NCI-H460 (cell line): ENCODE results near the gene OR6B2. TPM values are rescaled to one million over a fixed set of nuclear protein-coding genes. Genes with fewer than 3 reads are reported as not detected.
A peak's percentile ranks its signal among the peaks of the same experiment; 100 is the strongest.
"Not testable (repeated sequence)": the region's sequence is repeated elsewhere in the genome, so short reads cannot be mapped to it uniquely, and the experiment has no call there.

Experiments used
- DNase-seq: peaks from one replicate; pipeline ENCODE4 v3.0.0-alpha.2; 2016; ENCODE audit warnings: low read depth; ENCODE audit errors: extremely low read depth
- polyA plus RNA-seq: library from polyadenylated mRNA; depleted of rRNA; stranded (reverse); fragments of >200 nt; gene quantifications from 2 replicates; pipeline ENCODE4 v1.2.3, GENCODE V29; 2014; cell fraction: nucleus; rRNA removed
- total RNA-seq: library from RNA; depleted of rRNA; stranded (reverse); fragments of >200 nt; shearing (Covaris generic); gene quantifications from 2 replicates; pipeline ENCODE4 v1.2.3, GENCODE V29; 2014; rRNA removed

The OR6B2 gene
- total RNA-seq = not detected in 2 replicates
- not detected in 2 replicates for polyA plus RNA-seq

DNA sequence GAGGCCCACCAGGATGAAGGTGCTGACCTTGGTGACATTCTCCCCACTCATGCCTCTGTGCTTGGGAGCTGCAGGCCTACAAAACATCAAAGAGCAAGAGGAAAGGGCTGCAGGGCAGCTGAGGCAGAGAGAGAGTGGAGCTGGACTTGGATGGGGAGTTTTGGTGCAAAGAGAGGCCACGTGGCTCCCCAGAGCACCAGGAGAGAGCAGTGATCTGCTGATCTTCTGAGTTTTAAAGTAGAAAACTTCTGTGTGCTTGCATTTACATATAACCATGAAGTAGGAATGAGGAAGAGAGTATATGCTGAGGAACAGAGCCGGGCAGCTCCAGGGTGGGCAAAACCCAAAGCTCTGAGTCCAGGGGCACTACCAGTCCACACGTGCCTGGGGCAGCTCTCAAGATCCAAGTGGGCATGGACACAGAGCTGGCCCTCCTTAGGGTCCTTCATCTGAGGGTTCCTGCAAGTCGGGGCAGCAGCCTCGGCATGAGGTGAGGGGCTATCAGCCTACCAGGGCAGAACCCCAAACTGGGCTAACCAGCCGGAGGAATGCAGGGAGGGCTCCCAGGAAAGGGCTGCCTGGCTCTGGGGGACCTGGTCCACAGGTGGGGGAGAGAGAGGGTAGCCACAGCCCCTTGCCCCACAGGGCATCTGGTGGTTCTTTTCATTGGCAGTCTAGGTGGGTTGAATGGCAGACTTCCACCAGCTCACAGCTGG is at the start of gene OR6B2:
OR6B2 (minus strand) TSS at position 51 of the 716 bp plus-strand sequence; CDS start at position 51, 0 bp downstream.
- no peak for DNase-seq

DNA sequence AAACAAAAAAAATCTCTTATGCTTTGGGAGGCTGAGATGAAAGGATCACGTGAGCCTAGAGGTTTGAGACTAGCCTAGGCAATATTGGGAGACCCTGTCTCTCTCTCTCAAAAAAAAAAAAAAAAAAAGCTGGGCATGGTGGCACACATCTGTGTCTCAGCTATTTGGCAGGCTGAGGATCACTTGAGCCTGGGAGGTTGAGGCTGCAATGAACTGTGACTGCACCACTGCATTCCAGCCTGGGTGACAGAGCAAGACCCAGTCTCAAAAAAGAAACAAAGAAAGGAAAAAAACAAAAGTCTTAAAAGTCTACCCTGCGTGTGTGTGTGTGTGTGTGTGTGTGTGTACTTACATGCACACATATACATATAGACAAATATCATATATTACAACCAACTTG is 48.4 kb upstream of the OR6B2 start:
- no peak for DNase-seq

DNA sequence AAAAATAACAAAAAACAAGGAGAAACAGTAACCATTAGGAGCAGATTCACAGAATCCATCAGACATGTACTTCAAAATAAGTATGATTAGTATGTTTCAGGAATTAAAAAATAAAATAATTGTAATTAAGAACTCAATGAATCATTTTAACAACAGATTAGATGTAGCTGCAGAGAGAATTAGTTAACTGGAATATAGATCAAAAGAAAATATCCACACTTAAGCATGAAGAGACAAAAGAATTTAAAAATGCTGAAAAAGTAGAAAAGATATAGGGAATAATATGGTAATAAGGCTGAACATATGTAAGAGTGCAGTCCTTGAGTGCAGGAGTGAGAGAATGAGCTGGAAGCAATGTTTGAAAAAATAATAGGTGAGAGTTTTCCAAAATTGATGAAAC is 47.2 kb upstream of the OR6B2 start:
- DNase-seq = no peak

DNA sequence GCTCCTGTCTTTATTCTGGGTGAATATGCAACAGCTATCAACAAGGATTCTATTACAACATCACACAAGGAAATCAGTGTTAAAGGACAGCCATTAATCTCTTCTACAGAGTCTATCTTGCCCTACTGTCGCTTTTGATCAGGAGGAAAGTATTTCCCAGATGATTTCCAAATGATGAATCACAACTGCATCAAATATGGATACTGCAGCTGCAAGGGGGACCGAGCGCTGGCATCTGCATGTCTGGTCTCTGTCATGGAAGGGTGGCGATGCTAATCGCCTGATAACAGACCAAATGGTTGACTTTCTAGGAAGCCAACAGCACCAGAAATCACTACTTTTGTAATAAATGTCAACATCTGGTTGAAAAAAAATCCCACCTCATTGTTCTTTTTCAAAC is 44.3 kb upstream of the OR6B2 start:
- DNase-seq = no peak

DNA sequence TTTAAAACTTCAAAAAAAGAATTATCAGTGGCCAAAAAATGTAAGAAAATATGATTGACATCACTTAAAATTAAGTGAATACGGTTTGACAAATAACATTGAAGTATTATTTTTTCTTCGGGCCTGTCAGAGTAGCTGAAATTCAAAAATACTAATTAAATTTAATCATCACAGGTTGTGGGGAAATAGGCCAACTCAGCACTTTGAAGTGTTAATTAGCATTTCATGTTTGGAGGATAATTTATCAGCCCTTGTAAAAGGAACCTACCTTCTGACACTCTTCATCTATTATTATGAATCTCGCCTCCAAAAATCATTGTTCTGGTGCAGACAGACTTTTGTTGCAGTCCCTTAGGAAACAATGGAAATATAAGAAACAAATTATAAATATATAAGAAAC is 40.7 kb upstream of the OR6B2 start:
- no peak for DNase-seq

DNA sequence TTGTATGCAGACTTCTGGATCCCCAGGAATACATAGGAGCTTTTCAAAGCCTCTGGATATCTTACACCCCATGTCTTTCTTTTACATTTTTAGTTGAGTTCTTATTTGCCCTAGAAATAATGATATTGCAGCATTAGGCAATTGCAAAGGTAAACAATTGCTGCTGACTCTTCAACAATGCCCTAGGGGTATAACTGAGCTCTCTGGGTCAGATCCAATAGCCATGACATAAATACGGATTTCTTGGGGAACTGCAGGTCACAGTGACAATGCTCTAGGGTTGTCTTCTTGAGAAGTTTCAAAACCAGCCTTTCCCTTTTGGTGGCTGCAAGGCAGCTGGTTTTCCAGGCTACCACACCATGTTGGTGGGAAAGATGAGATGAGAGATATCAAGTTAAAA is 39.6 kb upstream of the OR6B2 start:
- DNase-seq = peak; percentile 9

DNA sequence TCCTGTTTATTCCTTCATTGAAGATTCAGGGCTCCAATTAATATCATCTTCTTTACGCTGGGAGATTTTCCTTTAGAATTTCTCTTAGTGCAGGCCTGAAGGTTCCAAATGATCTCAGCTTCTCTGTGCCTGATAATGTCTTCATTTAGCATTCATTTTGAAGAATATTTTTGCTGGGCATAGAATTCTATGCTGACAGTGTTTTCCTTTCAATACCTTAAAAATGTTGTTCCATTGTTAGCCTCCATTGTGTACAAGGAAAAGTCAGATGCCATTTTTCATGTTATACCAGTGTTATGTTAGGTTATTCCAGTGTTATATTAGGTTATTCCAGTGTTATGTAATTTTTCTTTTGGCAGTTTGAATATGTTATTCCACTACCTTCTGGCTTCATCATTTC is 38.0 kb upstream of the OR6B2 start:
- no peak for DNase-seq

DNA sequence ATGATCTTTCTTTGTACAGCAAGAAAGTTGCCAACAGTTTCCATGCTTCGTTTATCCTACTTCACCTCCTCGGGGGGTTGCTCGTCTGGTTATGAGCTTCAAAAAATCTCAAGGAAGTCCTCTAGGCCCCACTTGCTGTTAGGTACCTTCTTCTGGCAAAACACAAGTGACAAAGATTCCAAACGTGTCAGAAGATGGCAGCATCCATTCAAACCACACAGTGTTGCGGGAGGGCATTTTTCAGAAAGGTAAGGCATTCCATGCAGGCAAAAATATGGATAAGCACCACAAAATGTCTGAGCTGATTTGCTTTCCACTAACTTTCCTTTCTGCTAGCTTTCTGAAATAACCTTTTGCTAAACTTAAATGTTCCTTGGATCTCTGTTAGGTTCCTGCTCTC is 36.3 kb upstream of the OR6B2 start:
- DNase-seq = no peak

DNA sequence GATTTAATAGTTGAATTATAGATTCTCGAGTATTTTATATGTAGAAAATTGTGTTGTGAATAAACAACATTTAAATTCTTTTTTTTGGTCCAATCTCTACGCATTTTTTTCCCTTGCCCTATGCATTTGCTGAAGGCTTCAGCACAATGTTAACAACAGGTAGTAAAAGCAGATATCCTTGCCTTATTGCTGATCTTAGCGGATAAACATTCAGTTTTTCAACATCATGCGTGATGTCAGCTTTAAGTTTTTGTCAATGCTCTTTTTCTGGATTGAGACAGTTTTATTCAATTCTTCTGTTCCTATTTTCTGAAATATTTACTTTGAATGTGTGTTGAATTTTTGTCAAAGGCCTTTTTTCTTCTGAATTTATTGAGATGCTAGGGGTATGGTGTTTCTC is 34.7 kb upstream of the OR6B2 start:
- DNase-seq = no peak

DNA sequence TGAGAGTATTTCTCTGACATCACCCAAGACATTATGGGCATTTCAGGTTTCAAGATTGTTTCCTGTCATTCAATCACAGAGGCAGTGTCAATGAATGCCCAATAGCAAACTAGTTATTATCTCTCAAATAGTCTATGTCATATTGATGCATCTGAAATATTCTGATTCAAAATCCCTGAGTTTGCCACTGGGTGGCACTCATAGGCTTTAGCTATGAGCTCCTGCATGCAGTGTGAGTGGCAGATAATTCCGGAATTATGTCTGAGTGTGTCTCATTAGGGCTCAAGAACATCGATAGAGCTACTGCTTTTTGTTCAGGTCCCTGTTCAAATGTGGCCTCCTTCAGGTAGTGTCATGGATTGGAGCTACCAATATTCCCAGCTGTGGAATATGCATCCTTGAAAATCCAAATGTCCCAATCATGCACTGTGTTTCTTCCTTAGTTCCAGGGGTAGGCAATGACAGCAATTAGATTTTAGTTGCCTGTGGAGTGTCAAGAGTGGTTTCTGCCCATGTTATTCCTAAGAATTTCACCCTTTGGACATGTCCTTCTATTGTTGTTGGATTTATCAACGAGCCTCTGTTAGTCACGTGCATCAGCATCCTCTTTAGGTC is 30.9 kb upstream of the OR6B2 start:
- DNase-seq = peak; percentile 57

DNA sequence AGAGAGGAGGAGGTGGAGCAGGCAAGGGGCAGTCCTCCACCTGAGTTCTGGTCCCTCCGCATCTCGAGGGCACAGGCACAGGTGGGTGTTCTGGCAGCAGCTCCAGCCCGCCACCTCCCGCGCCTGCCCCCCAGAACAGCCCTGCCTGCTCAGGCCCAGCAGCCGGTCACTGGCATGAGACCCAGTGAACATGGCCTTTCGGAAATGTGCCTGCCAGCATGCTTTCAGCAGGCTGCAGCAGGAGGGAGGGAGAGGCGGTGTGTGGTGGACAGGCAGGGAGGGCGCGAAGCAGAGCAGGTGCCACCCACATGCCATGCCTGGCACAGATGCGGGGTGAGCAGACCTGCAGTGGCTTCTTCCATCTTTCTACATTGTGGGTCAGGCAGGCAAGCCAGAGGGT is 26.4 kb upstream of the OR6B2 start:
- DNase-seq = no peak

DNA sequence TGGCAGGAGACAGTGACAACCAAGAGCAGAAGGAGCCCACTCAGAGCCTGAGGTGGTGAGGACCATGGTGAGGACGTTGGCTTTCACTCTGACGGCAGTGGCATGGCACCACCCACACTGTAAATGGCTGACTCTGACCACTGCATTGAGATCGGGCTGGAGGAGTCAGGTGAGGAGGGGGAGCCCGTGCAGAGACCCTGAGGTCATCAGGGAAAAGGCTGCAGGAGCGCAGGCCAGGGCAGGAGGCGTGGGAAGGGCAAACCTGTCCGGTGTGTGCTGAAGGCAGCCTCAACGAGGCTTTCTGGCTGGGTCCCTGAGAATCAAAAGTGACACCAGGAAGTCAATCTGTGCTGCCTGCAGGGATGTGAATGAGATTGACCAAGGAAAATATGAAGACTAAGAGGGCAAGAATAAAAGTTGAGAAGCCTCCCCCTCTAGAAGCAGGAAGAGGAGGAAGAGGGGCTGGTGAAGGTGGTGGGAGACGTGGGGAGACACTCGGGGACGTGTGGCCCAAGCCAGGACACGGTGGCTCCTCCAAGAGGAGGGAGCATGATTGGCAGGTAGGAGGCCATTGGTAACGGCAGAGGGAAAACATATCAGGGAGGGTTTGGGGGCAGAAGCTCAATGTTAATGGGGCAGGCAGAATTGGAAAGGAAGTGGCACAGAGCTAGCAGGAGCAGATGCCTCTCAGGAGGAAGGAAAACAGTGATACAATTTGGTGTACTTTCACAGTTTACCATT is 25.1 kb upstream of the OR6B2 start:
- no peak for DNase-seq

DNA sequence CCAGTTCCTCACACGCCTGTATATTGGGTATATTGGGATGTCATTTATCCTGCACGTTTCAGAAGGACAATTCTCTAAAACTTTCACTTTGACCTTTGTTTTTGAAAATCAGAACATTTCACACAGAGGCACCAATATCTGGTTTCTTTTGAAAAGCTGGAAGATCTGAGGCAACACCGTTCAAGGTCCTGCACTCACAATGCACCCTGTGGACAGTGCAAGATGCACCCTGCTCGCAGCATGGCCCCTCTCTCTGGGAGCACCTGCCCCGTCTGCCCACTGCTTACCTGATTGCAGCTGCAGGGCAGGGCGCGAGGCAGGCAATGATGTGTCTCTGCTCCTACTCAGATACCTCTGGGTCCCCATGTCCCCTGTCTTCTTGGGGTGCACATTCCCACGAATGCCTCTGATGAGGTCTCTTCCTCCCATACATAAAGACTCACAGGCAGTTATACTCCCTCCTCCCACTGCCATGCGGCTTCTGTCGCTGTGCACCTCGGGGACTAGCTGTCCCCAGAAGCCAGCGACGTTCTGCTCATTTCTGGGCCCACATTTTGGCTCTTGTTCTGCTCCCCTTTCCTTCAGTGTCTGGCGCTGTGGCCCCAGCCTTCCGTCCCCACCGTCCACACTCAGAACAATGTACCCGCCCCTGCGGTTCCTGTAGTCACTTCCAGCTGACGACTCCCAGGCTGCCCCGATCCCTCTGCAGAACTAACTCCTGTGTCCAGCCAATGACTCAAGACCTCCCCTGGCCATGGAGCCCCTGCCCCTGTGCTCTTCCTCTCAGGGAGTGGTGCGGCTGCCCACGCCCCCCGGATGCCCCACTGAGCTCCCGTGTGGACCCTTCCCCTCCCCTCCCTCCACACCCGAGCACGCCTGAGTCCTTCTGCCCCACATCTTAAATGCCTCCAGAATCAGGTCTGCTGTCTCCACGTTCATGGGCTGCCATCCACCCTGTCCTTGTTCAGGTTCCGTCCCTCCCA is 23.2 kb upstream of the OR6B2 start, which contains the start of gene OR6B3:
OR6B3 (minus strand) TSS at position 349 of the 983 bp plus-strand sequence.
- DNase-seq = no peak

DNA sequence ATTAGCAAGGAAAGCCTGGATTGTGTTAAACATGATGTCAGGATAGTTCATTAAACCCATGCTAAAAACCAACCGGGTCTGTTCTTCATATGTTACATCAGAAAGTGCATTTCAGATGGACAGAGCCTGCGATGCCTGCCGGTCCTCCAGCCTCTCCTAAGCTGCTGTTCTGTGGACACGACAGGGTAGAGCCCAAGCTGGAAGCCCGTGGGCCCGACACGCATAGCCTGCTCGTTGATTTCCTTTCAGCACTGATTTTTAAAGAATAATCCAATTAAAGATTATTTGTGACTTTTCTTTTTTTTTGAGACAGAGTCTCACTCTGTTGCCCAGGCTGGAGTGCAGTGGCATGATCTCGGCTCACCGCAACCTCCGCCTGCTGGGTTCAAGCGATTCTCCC is 22.3 kb upstream of the OR6B2 start:
- no peak for DNase-seq

DNA sequence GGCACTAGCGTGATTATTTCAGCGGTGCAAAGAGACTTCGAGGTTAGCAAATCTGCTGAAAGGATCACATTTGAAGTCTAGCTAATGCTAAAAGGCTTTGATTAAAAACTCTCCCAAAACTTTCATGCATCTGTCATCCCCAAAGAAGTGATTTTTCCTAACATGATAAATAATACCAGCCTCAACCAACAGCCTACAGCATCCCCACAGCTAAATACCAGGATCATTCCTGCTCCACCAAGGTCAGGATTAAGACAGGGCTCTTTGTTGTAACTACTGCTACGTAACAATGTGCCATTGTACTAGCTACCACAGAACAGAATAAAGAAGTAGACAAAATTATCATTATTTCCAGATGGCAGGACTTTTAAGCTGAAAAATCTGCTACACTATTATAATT is 21.5 kb upstream of the OR6B2 start:
- no peak for DNase-seq

DNA sequence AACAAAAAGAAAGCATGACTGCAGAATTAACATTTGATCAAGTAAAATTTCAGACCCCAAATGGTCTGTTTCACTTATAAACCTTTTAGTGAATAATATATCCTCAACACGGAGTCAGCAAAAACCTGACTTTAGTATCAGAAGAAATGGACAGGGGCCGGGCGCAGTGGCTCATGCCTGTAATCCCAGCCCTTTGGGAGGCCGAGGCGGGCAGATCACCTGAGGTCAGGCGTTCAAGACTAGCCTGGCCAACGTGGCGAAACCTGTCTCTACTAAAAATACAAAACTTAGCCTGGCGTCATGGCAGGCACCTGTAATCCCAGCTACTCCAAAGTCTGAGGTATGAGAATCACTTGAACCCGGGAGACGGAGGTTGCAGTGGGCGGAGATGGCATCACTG is 20.0 kb upstream of the OR6B2 start:
- no peak for DNase-seq

DNA sequence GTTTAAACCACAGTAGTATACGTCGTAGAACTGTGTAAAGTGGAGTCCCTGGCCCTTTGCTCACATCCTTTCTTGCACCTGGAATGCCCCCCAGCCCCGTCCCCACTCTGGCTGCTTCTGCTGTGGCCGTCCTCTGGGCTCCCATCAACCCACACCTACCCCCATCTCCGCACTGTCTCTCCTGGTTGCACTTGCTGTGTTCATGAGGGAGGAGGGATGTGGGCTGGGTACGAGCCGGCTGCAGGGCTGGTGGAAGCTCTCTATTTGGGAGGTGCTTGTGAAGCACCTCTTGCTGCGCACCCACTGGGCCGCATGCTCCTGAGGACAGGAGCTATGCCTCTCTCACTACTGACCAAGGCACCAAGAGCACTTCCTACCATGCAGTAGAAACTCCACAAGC is 18.0 kb upstream of the OR6B2 start:
- DNase-seq = no peak

DNA sequence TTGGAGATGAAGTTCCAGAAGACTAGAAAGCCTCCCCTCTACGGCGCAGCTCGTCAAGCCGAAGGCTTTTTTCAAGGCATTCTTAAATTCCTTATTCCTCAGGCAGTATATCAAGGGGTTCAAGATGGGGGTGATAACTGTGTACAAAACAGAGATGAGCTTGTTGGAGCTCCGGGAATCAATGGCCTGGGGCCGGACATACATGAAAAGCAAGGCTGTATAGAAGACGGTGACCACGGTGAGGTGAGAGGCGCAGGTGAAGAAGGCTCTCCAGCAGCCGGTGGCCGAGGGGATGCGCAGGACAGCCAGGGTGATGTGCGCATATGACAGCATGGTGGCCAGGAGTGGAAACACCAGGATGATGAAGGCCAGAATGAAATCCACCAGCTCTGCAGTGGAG is 14.9 kb upstream of the OR6B2 start:
- no peak for DNase-seq

DNA sequence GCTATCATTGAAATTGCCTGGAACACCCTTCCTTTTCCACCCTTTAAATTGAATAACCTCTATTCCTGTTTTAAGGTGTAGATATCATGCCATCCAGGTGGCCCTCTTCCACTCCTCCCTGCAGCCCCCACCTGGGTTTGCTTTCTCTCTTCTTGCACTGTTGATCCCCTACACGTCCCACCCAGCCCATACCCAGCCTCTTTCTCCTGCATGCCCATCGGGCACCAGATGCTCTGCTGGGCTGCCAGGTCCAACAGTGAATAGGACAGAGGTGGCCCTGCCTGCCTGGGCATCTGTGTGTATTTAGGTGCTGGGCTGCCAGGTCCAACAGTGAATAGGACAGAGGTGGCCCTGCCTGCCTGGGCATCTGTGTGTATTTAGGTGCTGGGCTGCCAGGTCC is 13.9 kb upstream of the OR6B2 start:
- DNase-seq = not testable (repeated sequence)

DNA sequence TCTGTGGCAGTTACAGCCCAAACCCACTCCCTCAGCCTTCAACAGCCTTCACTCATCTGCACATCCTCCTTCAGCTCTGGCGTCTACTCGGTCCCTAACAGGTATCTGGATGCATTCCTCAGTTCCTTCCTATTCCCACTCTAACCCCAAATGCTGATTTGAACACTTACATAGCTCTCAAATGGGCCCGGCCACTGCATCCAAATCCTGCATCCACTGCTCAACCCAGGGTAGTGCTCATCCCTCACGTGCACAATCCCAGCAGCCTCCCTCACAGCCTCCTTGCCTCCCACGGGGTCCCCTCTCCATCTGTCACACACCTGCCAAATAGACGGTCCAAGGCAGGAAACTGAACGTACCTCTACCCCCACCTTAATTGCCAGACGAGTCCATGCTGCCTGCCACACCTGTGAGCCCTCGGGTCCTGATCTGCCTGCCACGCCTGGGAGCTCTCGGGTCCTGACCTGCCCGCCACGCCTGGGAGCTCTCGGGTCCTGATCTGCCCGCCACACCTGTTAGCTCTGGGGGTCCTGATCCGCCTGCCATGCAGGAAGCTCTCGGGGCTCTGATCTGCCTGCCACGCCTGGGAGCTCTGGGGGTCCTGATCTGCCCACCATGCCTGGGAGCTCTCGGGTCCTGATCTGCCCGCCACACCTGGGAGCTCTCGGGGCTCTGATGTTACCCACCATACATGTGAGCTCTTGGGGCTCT is 13.2 kb upstream of the OR6B2 start:
- no peak for DNase-seq
